Ecto neural progenitor cell (in vitro differentiated cells): ENCODE data around the gene CLP1.

Source experiments
- DNase-seq: peaks from one replicate; pipeline ENCODE4 v3.0.0-alpha.2; 2018; ENCODE audit warnings: low spot score

CLP1 gene

DNA sequence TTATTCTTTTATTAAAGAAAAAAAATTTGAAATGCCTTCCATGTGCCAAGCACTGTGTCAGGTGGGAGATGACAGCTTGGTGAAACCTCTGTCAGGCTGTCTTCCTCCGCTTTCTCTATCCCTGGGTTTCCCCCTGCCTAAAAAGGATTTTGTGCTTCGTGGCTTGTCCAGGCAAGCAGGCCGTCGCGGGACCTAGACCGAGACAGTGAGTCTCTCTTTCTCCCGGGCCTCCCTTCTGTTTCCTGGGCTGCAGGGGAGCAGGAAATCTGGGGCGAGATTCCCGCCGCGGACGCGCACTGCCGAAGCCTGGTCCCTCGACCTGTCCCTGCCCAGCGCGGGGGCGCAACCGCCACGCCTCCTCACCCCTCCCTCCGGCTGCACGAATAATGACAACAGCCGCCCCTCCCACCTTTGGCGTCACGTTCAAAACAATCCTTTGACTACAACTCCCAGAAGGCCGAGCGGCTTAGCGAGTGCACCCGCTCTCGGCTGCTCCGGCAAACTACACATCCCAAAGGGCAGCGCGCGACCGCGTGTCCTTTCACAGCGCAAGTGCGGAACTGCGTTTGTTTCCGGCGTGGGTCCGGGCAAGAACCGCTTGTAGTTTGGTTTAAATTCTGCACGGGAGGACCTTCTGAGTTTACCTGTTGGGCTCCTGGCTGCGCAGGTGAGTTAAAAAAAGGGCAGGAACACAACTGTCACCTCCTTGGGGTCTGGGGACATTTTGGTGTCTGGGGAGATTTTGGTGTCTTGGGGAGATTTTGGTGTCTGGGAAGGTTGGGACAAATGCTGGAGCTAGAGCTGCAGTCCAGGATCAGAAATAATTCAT, at the start of gene CLP1:
TSS of gene CLP1 (plus strand) at position 569 of the 829 bp plus-strand sequence. CDS start 1,715 bp downstream, outside the sequence.
- peak; percentile 99 for DNase-seq

DNA sequence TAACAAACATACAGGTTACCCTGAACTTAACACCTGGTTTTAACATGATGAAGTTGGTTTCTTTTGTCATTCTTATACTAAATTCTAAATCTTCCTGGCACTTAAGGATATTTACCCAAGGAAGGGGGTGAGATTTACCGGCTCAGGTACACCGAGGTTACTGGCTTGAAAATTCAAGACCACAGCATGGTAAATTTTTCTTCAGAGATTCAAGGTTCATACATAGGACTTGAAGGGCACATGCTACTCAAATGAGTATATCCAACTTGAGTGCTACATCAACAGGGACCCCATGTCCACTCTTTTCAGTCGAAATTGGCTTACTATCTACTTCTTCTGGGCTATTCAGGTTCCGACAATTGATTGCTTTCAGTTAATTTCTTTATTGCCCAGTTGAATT, 47.4 kb upstream of the CLP1 start:
- no peak for DNase-seq

DNA sequence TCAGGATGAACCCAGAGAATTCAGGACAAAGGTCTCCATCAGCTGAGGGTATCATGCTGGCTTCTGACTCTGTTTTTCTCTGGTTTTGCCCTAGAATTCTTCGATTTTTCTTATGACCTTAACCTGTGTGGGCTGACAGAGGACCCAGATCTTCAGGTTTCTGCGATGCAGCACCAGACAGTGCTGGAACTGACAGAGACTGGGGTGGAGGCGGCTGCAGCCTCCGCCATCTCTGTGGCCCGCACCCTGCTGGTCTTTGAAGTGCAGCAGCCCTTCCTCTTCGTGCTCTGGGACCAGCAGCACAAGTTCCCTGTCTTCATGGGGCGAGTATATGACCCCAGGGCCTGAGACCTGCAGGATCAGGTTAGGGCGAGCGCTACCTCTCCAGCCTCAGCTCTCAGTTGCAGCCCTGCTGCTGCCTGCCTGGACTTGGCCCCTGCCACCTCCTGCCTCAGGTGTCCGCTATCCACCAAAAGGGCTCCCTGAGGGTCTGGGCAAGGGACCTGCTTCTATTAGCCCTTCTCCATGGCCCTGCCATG, 43.3 kb upstream of the CLP1 start:
- no peak for DNase-seq

DNA sequence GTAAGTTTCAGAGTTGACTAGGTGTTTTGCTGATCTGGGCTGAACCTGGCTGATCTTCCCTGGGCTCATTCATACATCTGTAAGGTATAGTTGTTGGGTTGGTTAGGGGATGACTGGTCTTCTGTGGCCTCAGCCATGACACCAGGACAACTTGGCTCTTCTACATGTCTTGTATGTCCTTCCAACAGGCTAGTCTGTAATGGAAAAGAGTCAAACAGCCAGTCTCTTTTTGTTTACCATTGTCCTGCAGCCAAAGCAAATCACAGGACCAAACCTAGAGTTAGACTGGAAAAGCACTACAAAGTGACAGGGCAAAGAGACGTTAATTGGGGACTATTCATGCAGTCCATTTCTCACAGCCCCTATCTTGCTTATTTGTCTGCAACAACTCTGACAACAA, 42.3 kb upstream of the CLP1 start:
- DNase-seq = no peak

DNA sequence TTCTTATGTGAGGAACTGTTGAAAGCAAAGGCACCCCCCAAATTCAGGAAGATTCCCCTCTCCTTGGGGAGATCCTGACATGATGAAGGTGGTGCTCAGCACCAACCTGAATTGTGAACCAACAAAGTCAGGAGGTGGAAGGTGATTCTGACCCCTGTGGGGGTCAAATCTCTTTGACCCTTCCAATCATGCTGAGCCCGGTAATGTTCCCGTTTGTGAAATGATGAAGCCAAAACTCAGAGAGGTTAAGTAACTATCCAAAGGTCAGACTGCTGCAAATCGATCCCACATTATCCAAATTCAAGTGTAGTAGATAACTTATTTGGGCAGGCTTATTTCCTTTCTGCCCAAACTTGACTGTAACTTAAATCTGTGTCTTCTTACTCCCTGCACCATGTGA, 41.0 kb upstream of the CLP1 start:
- no peak for DNase-seq

DNA sequence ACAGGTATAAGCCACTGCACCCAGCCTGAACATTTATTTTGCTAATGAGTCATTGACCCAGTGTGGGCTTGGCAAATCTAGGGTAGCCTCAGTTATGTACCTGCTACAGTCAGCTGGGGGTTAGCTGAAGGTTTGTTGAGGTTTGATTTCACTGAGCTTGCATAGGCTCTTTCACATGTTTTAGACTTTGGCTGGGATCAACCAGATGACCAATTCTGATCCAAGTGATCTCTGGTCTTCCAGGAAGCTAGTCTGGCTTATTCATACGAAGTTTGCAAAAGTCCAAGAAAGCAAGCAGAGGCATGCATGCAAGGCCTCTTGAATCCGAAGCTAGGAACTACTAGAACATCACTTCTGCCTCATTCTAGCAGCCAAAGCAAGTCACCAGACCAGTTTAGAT, 39.1 kb upstream of the CLP1 start:
- DNase-seq = no peak

DNA sequence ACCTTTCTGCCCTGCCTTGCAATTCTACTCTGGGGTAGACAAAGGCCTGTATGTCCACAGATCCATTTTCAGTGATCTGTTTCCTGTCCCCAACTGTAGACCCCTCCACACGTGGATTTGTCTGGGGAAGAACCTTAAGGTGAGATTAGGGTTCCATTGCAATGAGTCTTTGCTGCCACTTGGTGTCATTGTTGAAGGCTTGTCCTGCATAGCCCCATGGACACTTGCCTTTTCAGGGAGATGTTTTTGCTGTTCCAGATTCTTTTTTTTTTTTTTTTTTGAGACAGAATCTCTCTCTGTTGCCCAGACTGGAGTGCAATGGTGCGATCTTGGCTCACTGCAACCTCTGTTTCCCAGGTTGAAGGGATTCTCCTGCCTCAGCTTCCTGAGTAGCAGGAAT, 38.2 kb upstream of the CLP1 start:
- DNase-seq = no peak

DNA sequence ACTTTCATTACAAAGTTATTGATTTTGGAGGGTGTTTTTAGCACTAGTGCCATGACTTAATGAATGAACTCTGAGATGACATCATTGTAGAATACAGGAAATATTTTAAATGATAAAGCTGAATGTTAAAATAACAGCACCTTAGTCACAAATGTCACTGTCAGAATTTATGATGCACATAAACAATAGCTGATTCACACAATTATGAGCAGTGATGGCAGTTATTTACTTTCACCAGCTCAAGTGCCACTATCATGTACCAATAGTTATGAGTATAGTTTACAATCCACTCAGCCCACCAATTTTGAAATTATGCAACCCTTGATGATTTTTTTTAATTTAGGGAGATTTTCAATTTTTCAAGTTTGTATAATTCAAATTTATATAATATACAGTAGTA, 37.1 kb upstream of the CLP1 start:
- no peak for DNase-seq

DNA sequence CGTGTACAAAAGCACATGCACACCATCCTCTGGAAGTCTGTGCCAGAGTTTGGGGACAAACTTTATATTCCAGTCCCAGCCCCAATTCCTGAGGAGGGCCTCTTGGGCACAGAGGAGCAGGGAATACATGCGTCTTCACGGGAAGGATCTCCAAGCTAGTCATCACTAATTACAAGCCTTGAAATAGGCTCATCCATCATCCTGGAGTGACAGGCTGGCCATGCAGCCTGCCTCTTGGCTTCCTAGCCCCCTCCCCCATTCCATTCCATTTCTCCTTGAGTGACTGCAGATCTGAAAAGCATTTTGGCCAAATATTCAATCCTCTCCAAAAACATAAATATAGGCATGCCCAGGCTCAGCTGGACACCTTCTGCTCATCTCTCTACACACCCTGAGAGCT, 35.3 kb upstream of the CLP1 start:
- no peak for DNase-seq

DNA sequence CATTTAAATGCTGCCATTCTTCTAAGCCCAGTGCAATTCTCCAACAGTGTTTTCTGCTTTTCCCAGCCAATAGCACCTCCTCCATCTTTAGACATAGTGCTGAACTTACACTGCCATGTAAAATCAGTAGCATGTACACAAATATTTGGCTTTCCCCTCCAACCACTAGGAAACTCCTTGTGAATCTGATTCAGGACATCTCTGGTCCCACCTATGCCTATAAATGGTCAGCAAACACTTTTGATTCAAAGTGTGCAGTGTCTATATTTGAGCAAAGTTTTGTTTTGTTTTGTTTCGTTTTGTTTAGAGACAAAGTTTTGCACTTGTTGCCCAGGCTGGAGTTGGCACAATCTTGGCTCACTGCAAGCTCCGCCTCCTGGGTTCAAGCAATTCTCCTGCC, 32.7 kb upstream of the CLP1 start:
- DNase-seq = no peak

DNA sequence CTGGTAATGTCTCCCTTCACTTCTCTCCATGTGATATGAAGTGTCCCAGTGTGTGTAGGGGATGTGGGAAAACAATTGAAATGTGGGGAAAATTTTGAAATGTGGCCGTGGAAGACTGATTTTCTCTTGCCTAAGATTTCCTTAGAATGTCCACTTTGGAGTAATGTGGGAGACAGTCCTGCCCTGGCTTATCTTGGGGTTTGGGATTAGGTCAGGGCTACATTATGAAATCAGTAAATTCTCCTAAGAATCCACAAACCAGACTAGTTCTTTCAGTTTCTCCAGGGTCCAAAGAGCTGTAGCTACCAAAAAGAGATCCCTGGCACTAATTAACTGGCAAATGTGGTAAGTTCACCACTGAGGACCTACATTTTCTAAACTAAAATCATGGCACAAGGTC, 30.7 kb upstream of the CLP1 start:
- no peak for DNase-seq

DNA sequence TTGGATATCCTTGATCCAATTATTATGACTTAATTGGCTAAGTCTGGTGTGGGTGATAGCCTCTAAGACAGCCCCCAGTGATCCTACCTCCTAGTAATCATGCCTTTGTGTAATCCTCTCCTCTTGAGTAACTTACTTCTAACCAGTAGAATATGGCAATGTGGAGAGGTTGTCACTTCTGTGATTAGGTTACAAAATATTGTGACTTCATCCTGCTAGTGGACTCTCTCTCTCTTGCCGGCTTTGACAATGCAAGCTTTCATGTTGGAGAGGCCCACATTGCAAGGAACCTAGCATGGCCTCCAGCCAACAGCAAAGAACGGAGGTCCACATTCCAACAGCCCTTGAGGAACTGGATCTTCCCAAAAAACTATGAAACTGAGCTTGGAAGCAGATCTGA, 27.4 kb upstream of the CLP1 start:
- no peak for DNase-seq

DNA sequence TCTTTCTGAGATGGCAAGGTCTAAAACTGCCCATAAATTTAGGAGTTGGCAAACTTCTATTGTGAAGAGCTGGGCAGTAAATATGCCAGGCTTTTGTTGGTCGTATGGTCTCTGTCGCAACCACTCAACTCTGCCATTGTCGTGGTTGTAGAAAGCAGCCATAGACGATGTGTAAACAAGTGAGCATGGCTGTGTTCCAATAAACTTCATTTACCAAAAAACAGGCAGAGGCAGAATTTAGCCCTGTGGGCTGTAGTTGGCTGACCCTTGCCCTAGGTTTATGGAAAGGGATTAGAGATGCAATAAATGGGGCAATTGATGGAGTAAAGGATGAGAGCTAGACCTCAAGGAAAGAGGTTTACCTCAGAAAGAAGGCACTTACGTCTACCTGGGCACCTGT, 25.4 kb upstream of the CLP1 start:
- no peak for DNase-seq

DNA sequence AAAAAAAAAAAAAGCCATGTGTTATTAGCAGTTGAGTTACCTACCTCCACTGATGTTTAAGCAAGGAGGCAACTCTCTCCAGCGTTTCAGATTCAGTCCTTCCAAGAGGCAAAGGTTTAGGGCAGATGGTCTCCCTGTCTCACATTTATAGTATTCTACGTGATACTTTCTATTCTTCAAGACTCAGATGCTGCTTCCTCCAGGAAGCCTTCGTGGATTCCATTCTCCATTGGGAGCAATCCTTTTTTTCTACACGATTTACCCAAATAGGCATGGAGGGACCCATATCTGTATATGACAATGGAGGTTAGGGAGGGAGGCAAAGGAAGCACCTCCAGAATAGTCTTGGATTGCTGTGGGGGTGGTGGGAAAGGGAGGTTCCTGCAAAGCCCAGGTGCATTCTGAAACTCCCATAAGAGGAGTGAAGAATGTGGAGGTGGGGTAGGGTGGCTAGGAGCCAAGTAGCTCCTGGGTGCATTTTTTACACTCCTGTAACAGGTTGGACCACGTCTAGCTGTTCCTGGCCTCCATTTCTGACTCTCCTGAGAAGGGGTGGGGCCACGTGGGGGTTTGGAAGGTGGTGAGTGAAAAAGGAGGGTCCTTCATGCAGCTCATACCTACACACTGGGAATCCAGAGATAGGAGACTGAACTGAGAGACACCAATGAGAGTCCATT, 24.0 kb upstream of the CLP1 start:
- DNase-seq = no peak

DNA sequence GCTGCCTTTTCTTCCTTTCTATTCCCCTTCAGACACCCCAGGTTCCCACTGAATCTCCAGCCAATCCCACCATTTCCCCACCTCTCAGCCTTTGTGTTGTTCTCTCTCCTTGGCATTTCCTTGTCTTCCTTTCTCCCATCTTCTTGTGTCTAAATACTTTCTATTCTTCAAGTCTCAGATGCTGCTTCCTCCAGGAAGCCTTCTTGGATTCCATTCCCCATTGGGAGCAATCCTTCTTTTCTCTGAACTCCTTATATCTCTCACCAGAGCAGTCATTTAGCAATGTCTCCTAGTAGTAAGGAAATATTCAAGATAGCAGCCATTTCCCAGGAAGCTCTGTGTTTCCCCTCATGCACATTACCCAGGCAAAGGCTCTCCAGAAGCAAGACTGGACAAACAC, 23.3 kb upstream of the CLP1 start:
- DNase-seq = no peak

DNA sequence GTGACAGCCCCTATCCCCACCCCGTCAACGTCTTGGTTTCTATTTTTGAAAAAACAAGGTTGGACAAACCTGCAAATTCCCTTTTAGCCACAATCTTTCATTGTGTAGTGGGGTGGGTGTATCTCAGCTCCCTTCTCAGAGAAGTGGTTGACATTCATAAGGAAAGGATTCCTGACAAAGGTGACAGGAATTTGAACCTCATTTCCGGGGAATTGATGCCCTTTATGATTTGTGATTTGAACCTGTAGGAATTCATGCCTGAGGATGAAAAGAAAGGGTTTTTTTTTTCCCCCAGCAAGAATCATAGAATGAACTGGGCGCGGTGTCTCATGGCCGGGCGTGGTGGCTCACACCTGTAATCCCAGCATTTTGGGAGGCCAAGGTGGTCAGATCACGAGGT, 22.3 kb upstream of the CLP1 start:
- DNase-seq = no peak

DNA sequence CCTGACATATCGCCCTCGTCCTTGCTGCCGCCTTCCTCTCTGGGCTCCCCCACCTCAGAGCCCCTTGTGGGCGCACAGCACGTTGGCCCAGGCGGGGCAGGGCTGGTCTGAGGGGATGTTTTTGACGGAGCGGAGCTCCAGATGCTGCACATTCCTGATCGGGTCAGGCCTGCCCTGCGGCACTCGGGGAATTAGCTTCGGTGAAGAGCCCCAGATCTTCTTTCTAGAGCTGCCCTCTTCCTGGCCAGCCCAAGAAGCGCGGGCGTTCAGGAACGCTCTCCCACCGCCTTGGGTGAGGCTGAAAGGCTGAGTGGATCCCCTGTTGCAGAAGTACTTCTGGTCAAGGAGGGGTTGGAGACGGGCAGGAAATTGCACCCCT, 19.9 kb upstream of the CLP1 start:
- peak; percentile 89 for DNase-seq

DNA sequence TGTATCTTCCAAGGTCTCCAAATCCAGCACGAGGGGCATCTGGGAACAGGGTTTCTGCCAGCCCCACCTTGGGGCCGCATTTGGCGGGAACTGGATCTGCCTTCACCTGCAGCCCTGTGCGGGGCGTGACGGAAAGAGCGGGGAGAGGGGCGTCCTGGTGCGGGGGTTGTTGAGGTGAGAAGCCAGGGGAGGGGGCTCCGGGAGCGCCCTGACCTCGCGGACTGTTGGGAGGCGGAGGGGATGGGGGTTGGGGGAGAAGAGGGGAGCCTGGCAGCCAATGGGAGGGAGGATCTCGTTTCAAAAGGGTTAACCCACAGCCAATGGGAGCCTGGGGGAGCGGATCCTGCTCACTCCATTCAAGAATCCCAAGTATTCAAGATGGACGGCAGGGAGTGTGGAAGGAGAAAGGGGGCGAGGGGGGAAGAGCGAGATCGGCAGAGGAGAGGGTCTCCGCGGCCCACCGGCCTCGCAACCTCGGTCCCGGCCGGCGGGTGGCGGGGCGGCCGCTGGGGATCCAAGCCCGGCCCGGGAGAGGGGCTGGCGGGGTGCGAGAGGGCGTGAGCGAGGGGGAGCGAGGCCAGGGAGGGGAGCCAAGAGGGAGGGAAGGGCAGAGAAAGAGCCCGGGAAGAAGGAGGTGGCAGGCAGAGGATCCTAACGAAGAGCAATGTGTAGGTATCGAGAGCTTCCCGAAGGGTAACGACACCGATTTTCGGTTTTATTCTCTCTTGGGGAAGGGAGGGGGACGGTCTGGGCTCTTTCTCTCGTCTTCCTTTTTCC, 19.4 kb upstream of the CLP1 start:
- DNase-seq = peak; percentile 94

DNA sequence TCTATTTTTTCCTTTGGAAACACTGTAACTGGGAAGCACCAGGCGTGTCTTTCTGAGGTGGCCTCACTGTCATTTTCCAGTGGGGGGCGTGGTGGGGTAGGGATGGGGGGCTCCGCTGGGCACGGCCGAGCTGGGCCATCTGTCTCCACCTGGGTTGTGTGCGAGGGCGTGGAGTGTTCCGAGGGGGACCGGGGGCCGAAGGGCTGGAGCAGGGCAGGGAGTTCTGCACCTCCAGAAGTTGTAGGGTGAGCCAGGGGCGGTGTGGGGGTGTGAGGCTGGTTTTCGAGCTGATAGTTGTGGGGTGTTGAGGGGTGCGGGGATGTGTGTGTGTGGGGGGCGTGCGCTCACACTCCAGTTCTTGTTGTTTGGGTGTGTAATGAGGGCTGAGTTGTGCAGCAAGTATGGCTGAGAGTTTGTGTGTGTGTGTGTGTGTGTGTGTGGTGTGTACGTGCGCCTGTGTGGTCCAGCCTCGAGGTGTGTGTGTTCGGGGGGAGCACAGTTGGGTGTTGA, 18.7 kb upstream of the CLP1 start:
- no peak for DNase-seq

DNA sequence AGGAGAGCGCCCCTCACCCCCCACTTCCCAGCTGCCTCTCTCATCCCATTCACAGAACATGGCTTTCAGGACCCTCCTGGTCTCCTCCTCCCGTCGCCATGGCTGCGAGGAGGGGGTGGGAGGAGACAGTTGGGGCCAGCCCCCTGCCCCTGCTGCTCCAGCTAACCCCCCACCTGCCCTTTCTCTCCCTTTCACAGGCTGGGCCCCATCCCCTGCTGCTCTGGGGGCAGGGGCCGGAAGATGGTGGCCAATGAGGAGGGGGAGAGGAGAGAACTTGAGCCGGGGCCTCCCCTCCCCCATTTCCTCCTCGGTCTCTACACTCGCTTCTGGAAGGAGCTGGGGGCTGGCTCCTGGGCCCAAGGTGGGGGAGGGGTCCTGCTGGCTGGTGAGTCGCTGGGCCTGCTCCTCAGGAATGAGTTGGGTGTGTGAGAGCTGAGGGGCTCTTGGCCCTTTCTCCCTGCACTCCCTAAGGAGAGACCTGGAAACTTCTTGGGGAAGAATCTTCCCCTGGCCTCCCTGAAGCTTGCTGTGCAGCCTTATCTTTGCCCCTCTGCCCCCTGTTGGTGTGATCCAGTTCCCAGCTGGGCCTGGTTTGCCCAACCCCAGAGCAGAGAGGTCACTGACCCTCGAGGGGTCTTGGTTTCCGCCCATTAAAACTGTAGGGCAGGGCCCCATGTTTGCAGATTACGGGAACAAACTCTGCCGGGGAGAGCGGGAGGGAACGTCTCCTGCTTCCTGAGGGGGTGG, 18.1 kb upstream of the CLP1 start:
- DNase-seq = peak; percentile 98

DNA sequence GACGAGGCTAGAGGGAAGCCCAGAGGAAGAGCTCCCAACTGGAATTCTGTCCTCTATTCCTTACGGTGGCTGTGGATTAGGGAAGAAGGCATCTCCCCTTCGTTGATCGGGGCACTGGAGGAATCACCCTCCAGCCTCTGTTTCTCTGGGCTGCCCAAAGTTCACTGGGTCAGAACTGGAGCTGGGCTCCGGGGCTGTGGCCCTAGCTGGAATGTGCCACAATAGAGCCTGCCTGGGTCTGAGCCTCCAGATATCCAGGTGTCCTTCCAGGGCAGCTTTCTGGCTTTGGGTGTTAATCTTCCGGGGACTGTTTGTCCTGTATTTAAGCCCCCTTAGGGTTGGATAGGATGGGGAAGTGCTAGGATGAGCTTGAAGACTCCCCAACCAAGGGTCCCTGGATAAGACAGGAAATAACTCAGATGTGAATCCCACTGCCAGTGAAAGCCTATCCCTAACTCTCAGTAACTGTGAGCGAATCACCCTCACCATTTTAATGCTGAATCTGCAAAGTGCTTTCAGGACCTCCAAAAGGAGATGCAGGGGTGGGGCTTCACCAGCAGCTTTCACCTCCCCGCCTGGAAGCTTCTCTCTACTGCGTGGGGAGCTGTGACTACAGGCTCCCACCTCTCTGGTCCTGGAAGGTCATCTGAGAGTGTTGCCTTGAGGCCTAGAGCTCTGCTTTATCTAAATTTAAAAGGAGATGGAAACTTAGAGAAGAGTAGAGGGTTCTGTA, 17.3 kb upstream of the CLP1 start:
- no peak for DNase-seq
